Measurements from ENCODE around the gene GTF3C6.
A peak's percentile ranks its signal among the peaks of the same experiment; 100 is the strongest.
"Not testable (repeated sequence)": the region's sequence is repeated elsewhere in the genome, so short reads cannot be mapped to it uniquely, and the experiment has no call there.

Gene GTF3C6

DNA sequence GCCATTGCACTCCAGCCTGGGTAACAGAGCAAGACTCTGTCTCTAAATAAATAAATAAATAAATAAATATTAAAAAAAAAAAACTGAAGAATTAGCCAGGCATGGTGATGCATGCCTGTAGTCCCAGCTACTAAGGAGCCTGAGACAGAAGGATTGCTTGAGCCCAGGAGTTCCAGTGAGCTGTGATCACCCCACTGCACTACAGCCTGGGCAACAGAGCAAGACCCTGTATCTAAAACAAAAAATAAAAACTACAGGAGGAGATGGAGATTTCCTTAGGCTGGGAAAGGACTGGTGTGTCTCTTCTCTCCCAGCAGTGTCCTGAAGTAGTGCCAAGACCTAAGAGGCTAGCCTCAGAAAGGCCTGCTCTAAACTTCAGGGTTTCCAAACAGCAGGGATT lies 8.1 kb upstream of the GTF3C6 start:
- no peaks in the 10 kb centered on the region for H3K36me3 ChIP-seq (replicated peaks)
- H3K4me3 ChIP-seq (ENCODE audit: low read depth, low read length) = no peak overlapping the region
- H3K27ac ChIP-seq = no peak overlapping the region
- no peak for DNase-seq
- H3K27me3 ChIP-seq (replicated peaks) = no peaks in the 10 kb centered on the region
- TF ChIP-seq, protein P1, sequence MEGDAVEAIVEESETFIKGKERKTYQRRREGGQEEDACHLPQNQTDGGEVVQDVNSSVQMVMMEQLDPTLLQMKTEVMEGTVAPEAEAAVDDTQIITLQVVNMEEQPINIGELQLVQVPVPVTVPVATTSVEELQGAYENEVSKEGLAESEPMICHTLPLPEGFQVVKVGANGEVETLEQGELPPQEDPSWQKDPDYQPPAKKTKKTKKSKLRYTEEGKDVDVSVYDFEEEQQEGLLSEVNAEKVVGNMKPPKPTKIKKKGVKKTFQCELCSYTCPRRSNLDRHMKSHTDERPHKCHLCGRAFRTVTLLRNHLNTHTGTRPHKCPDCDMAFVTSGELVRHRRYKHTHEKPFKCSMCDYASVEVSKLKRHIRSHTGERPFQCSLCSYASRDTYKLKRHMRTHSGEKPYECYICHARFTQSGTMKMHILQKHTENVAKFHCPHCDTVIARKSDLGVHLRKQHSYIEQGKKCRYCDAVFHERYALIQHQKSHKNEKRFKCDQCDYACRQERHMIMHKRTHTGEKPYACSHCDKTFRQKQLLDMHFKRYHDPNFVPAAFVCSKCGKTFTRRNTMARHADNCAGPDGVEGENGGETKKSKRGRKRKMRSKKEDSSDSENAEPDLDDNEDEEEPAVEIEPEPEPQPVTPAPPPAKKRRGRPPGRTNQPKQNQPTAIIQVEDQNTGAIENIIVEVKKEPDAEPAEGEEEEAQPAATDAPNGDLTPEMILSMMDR (IDR thresholded peaks at IDR 0.05; ENCODE audit: low read depth, low read length, missing control alignments) = no peak
- in situ Hi-C loops (cut with HindIII; ENCODE audit: low pct_ligation_motif_present, low sequenced_read_pairs) = loop anchor here (25.0 kb wide), 1 partner anchor 413 kb away; no protein-coding TSS in a partner anchor

DNA sequence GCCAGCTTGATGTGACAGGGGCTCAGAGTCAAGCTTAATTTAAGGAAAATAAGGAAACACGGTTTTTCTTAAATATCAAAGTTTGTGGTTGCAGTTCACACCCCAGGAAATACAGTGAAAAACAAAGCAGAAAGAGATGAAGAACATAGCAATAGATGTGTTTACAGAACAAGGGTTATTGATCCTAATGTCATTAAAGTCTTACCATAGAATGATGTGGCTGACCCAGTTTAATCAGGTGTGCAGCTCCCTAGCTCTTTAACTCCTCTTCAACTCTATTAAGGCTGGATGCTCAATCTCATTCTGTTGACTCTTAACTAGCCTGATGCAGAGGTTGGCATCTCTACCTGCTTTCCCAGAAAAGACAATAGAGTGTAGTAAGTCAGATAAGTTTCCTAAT lies 7.5 kb upstream of the GTF3C6 start:
- in situ Hi-C loops (cut with HindIII; ENCODE audit: low pct_ligation_motif_present, low sequenced_read_pairs) = loop anchor here (25.0 kb wide), 1 partner anchor 414 kb away; no protein-coding TSS in a partner anchor
- DNase-seq = no peak
- no peak overlapping the region for H3K4me3 ChIP-seq (ENCODE audit: low read depth, low read length)
- H3K36me3 ChIP-seq (replicated peaks) = no peaks in the 10 kb centered on the region
- H3K27me3 ChIP-seq (replicated peaks) = no peaks in the 10 kb centered on the region
- TF ChIP-seq, protein P1 (IDR thresholded peaks at IDR 0.05; ENCODE audit: low read depth, low read length, missing control alignments) = no peak
- H3K27ac ChIP-seq = no peak overlapping the region

- peak; percentile 58 for DNase-seq
- H3K27ac ChIP-seq = peak overlapping the region; percentile 47
- in situ Hi-C loops (cut with HindIII; ENCODE audit: low pct_ligation_motif_present, low sequenced_read_pairs) = loop anchor here (25.0 kb wide), 1 partner anchor 415 kb away; no protein-coding TSS in a partner anchor
Observed at GRCh38 chr6:110951986-110952794, 6.3 kb upstream of the GTF3C6 start.

GRCh38 chr6:110953633-110954303 lies 4.7 kb upstream of the GTF3C6 start:
- TF ChIP-seq, protein P1 (IDR thresholded peaks at IDR 0.05; ENCODE audit: low read depth, low read length, missing control alignments) = no peak
- Histone ChIP-seq H3K27me3 (replicated peaks) (no peaks in the 10 kb centered on the region), H3K27ac (no peak overlapping the region), H3K36me3 (replicated peaks) (no peaks in the 10 kb centered on the region), H3K4me3 (ENCODE audit: low read depth, low read length) (no peak overlapping the region)
- in situ Hi-C loops (cut with HindIII; ENCODE audit: low pct_ligation_motif_present, low sequenced_read_pairs) = loop anchor here (25.0 kb wide), 1 partner anchor 416 kb away; no protein-coding TSS in a partner anchor
- DNase-seq = no peak

More at GRCh38 chr6:110951986-110952794, 6.3 kb upstream of the GTF3C6 start:
- TF ChIP-seq, protein P1 (IDR thresholded peaks at IDR 0.05; ENCODE audit: low read depth, low read length, missing control alignments) = no peak
- Histone ChIP-seq H3K27me3 (replicated peaks) (no peaks in the 10 kb centered on the region), H3K4me3 (ENCODE audit: low read depth, low read length) (no peak overlapping the region), H3K36me3 (replicated peaks) (no peaks in the 10 kb centered on the region)

DNA sequence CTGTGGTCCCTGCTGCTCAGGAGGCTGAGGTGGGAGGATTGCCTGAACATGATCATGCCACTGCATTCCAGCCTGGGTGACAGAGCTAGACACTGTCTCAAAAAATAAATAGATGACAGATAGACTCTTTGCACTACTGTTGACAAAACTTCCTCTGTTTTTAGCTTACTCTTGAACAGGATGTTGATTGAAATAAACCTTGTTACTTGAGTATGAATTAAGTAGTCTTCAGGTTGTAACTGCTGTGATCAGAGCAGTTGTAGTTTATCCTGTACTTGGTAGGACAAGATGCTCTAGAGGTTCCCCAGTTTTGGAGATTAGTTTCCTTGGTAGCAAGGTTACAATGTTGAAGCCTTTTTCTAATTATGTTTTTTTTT lies 1.5 kb downstream of the GTF3C6 start:
- DNase-seq = no peak
- Histone ChIP-seq H3K4me3 (ENCODE audit: low read depth, low read length) (no peak overlapping the region), H3K27me3 (replicated peaks) (no peaks in the 10 kb centered on the region), H3K27ac (no peak overlapping the region), H3K36me3 (replicated peaks) (peaks cover 19% of the 10 kb centered on the region)
- in situ Hi-C loops (cut with HindIII; ENCODE audit: low pct_ligation_motif_present, low sequenced_read_pairs) = loop anchor here (25.0 kb wide), 1 partner anchor 423 kb away; no protein-coding TSS in a partner anchor
- TF ChIP-seq, protein P1 (IDR thresholded peaks at IDR 0.05; ENCODE audit: low read depth, low read length, missing control alignments) = no peak

GRCh38 chr6:110962636-110963035 lies 4.1 kb downstream of the GTF3C6 start:
- peaks cover 29% of the 10 kb centered on the region for H3K36me3 ChIP-seq (replicated peaks)
- in situ Hi-C loops (cut with HindIII; ENCODE audit: low pct_ligation_motif_present, low sequenced_read_pairs) = loop anchor here (25.0 kb wide), 1 partner anchor 425 kb away; no protein-coding TSS in a partner anchor
- not testable (repeated sequence) for H3K27ac ChIP-seq; H3K27me3 ChIP-seq (replicated peaks); DNase-seq; H3K4me3 ChIP-seq (ENCODE audit: low read depth, low read length)

All from brain microvascular endothelial cell (primary cell).